Activated CD4-positive, alpha-beta T cell treated with anti-CD3 and anti-CD28 coated beads, Interleukin-10, Interleukin-2, amounts not matched to agents 100 ng/mL and 50 ng/mL, durations not matched to agents 16 hours and 8 hours (primary cell): ENCODE results near the gene KRTAP9-6.
"Not testable (repeated sequence)": the region's sequence is repeated elsewhere in the genome, so short reads cannot be mapped to it uniquely, and the experiment has no call there.

Experiments
- DNase-seq: peaks from one replicate; pipeline ENCODE4 v3.0.0-alpha.2; 2020

KRTAP9-6 gene, protein sequence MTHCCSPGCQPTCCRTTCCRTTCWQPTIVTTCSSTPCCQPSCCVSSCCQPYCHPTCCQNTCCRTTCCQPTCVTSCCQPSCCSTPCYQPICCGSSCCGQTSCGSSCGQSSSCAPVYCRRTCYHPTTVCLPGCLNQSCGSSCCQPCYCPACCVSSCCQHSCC

DNA sequence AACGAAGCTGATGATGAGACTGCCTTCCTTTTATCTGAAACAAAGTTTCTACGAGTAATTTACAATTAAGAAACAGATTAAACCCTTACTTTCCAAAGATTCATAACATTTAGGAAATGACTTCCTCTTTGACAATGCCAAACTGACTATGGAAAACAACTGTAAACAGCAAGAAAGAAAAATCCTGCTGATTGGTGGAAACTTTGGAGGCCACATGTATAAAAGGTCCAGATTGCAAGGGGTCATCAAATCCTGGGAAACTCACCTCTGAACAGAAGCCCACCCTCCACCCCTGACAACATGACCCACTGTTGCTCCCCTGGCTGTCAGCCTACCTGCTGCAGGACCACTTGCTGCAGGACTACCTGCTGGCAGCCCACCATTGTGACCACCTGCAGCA lies at the start of gene KRTAP9-6:
Gene KRTAP9-6, plus strand, starts transcription at position 301 of the 400 bp plus-strand sequence. Its CDS starts 0 bp downstream, at position 301.
- no peak for DNase-seq

DNA sequence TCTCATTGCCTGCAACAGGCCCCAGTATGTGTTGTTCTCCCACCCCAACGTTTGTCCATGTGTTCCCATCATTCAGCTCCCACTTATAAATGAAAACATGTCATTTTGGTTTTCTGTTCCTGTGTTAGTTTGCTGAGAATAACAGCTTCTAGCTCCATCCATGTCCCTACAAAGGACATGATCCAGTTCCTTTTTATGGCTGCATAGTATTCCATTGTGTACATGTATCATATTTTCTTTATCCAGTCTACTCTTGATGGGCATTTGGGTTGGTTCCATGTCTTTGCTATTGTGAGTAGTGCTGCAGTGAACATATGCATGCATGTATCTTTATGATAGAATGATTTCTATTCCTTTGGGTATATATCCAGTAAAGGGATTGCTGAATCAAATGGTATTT lies 49.5 kb upstream of the KRTAP9-6 start:
- DNase-seq: no peak

DNA sequence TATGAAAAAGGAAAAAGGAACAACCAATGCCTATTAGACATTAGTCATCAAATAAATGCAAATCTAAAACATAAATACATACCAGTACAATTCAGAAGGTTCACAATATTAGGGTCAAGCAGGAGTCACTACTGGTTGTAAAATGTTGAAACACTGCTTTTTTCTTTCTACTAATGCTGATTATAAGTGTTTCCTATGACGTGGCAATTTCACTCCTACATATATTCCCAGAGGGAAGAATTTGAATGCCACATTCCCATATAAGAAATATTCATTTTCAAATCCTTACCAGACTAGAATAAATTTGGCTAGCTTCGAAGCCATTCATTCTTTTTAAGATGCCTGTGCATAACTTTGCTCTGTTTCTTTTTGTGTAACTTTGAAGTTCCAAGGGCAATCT lies 41.4 kb upstream of the KRTAP9-6 start:
- no peak for DNase-seq

DNA sequence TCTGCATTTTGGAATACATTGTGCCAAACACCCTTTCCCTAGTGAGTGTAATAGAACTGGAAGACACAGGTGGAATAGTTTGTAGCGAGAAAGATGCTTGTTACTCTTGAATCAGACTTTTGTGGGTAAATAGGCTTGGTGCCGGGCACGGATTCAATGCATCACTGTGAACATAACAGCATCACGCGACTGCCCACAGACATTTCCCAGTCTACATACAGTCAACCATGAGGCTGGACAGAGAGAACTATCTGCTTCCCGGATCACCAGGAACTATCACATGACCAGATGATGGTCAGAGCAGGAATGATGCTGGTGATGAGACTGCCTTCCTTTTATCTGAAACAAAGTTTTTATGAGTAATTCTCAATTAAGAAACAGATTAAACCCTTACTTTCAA lies 39.1 kb upstream of the KRTAP9-6 start:
- no peak for DNase-seq

DNA sequence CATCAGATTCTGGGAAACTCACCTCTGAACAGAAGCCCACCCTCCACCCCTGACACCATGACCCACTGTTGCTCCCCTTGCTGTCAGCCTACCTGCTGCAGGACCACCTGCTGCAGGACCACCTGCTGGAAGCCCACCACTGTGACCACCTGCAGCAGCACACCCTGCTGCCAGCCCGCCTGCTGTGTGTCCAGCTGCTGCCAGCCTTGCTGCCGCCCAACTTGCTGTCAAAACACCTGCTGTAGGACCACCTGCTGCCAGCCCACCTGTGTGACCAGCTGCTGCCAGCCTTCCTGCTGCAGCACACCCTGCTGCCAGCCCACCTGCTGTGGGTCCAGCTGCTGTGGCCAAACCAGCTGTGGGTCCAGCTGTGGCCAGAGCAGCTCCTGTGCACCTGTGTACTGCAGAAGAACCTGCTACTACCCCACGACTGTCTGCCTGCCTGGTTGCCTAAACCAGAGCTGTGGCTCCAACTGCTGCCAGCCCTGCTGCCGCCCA lies 38.5 kb upstream of the KRTAP9-6 start, which contains the start of gene KRTAP9-2:
Gene KRTAP9-2, plus strand, starts transcription at position 51 of the 498 bp plus-strand sequence. Its CDS starts 7 bp downstream, at position 58.
- DNase-seq: not testable (repeated sequence)

DNA sequence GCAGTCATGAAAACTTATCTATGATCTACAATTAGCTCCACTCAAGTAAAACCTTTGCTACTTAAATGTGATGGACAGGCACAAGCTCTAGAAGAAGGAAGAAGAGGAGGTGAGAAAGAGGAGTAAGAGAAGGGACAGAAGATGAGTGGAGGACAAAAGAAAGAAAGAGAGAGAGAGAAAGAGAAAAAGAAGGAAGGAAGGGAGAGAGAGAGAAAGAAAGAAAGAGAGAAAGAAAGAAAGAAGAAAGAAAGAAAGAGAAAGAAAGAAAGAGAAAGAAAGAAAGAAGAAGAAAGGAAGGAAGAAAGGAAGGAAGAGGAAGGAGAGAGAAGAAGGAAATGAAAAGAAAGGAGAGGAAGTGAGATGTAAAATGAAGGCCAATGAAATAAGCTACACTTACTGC lies 35.1 kb upstream of the KRTAP9-6 start:
- DNase-seq: no peak

DNA sequence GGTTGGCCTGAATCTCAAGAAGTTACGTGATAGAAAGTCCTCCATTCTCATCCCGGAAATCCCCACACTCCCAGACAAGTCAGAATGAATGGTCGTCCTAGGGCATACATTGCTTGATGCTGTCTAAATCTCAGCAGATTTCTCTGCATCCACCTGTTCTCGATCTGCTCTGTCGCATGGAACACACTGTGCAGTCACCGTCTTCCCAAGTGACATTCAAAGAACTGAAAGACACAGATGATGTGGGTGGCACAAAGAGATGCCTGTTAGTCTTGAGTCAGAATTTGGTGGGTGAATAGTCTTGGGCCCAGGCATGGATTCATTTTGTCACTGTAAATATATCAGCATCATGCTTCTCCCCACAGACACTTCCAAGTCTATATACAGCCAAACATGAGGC lies 33.4 kb upstream of the KRTAP9-6 start:
- DNase-seq: no peak

DNA sequence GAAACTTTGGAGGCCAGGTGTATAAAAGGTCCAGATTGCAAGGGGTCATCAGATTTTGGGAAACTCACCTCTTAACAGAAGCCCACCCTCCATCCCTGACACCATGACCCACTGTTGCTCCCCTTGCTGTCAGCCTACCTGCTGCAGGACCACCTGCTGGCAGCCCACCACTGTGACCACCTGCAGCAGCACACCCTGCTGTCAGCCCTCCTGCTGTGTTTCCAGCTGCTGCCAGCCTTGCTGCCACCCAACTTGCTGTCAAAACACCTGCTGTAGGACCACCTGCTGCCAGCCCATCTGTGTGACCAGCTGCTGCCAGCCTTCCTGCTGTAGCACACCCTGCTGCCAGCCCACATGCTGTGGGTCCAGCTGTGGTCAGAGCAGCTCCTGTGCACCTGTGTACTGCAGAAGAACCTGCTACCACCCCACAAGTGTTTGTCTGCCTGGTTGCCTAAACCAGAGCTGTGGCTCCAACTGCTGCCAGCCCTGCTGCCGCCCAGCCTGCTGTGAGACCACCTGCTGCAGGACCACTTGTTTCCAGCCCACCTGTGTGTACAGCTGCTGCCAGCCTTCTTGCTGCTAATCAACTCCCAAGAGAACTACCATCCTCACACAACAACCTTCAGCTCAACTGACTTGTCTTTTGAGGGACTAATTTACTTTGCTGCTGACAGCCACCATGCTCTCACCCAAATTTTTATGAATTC lies 32.6 kb upstream of the KRTAP9-6 start, which contains the start of gene KRTAP9-3:
Gene KRTAP9-3, plus strand, starts transcription at position 51 of the 707 bp plus-strand sequence. Its CDS starts 53 bp downstream, at position 104.
- DNase-seq: not testable (repeated sequence)

DNA sequence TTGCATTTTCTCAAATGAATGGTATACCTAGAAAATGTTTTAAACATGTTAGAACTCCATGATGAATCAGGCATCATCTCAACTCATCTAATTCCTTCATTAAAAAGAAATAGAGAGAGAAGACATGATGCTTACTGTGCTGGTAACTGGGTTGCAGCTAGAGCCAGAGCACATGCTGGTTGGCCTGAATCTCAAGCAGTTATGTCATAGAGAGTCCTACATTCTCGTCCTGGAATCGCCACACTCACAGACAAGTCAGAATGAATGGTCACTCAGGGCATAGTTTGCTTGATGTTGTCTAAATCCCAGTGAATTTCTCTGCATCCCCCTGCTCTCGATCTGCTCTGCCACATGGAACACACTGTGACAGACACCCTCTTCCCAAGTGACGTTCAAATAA lies 28.1 kb upstream of the KRTAP9-6 start:
- DNase-seq: not testable (repeated sequence)

DNA sequence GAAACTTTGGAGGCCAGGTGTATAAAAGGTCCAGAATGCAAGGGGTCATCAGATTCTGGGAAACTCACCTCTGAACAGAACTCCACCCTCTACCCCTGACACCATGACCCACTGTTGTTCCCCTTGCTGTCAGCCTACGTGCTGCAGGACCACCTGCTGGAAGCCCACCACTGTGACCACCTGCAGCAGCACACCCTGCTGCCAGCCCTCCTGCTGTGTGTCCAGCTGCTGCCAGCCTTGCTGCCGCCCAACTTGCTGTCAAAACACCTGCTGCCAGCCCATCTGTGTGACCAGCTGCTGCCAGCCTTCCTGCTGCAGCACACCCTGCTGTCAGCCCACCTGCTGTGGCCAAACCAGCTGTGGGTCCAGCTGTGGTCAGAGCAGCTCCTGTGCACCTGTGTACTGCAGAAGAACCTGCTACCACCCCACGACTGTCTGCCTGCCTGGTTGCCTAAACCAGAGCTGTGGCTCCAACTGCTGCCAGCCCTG lies 27.2 kb upstream of the KRTAP9-6 start, which contains the start of gene KRTAP9-8:
Gene KRTAP9-8, plus strand, starts transcription at position 51 of the 489 bp plus-strand sequence. Its CDS starts 53 bp downstream, at position 104.
- not testable (repeated sequence) for DNase-seq

DNA sequence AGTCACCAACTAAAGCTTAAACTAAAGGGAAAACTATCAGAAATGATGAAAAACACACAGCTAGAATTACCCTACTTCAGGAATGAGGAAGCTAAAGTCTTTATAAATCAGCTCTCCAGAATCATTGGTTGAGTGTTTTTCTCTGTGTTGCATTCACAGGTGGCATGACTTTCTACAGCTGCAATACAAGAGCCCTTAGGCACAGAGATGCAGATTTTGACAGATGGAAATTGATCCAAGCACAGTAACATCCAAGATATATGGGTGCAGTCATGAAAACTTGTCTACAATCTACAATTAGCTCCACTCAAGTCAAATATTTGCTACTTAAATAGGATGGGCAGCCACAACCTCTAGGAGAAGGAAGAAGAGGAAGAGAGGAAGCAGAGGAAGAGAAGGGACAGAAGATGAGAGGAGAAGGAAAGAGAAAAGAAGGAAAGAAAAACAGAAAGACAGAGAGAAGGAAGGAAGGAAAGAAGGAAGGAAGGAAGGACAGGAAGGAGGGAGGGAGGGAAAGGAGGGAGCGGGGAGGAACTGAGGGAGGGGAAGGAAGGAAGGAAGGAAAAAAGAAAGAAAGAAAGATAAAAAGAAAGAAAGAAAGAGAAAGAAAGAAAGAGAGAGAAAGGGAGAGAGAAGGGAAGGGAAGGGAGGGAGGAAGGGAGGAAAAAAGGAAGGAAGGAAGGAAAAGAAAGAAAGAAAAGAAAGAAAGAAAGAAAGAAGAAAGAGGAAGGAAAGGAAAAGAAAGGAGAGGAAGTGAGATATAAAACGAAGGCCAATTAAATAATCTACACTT lies 18.0 kb upstream of the KRTAP9-6 start:
- not testable (repeated sequence) for DNase-seq

DNA sequence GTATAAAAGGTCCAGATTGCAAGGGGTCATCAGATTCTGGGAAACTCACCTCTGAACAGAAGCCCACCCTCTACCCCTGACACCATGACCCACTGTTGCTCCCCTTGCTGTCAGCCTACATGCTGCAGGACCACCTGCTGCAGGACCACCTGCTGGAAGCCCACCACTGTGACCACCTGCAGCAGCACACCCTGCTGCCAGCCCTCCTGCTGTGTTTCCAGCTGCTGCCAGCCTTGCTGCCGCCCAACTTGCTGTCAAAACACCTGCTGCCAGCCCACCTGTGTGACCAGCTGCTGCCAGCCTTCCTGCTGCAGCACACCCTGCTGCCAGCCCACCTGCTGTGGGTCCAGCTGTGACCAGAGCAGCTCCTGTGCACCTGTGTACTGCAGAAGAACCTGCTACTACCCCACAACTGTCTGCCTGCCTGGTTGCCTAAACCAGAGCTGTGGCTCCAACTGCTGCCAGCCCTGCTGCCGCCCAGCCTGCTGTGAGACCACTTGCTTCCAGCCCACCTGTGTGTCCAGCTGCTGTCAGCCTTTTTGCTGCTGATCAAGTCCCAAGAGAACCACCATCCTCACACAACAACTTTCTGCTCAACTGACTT lies 15.4 kb upstream of the KRTAP9-6 start, which contains the start of gene KRTAP9-4:
Gene KRTAP9-4, plus strand, starts transcription at position 51 of the 604 bp plus-strand sequence. Its CDS starts 34 bp downstream, at position 85.
- DNase-seq: not testable (repeated sequence)

DNA sequence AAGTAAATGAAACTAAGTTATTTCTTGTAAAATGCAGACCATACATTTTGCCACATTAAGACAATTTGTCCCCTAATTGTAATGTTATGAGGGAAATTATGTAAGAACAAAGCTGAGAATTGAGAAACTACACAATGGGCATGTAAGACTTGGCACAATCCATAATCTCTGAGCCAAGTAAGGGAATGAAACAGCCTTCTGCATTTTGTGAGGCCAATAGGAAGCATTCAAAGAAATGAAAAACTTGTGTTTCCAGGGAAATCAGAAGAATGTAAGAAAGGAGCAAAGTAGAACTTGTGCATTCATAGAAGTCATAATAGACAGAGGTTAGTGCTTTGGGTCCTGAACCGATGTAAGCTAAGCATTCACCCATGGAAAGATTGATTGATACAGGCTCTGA lies 13.9 kb upstream of the KRTAP9-6 start:
- no peak for DNase-seq

DNA sequence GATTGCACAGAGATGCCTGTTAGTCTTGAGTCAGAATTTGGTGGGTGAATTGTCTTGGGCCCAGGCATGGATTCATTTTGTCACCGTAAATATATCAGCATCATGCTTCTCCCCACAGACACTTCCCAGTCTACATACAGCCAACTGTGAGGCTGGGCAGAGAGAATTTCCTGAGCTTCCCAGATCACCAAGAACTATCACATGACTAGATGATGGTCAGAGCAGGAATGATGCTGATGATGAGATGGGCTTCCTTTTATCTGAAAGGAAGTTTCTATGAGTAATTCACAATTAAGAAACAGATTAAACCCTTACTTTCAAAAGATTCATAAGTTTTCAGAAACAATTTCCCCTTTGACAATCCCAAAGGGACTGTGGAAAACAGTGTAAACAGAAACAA lies 10.3 kb upstream of the KRTAP9-6 start:
- no peak for DNase-seq

DNA sequence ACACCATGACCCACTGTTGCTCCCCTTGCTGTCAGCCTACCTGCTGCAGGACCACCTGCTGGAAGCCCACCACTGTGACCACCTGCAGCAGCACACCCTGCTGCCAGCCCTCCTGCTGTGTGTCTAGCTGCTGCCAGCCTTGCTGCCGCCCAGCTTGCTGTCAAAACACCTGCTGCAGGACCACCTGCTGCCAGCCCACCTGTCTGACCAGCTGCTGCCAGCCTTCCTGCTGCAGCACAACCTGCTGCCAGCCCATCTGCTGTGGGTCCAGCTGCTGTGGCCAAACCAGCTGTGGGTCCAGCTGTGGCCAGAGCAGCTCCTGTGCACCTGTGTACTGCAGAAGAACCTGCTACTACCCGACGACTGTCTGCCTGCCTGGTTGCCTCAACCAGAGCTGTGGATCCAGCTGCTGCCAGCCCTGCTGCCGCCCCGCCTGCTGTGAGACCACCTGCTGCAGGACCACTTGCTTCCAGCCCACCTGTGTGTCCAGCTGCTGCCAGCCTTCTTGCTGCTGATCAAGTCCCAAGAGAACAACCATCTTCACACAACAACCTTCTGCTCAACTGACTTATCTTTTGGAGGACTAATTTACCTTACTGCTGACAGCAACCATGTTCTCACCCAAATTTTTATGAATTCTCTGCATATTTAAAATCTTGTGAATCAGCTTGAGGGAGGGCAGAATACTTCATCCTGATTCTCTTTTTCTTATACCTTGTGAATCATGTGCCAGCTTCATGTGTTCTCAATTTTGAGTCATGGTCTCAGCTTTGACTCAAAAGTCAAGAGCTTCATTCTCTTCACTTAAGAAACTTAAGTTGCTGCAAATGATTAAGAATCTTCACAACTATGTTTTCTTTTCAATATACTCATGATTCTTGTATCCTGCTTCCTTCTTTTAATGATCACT lies 9.5 kb upstream of the KRTAP9-6 start, which contains the start of gene KRTAP9-9:
Gene KRTAP9-9, plus strand, starts transcription at position 4 of the 910 bp plus-strand sequence.
- DNase-seq: not testable (repeated sequence)

DNA sequence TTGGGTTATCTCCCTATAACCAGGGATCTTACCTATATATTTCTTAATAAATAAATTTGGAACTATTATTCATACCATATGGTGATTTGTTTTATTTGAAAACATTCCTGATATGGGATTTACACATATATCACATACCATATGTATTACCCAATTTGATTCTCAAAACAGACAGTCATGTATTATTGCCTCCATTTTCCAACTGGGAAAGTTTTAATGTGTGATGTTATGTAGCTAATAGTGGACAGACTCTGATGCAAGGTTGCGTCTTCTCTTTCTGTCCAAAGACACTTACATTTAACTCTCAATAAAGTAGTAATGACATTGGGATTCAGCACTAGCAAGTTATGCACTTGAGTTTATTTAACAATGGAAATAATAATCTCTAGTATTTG lies 8.9 kb upstream of the KRTAP9-6 start:
- DNase-seq: no peak

DNA sequence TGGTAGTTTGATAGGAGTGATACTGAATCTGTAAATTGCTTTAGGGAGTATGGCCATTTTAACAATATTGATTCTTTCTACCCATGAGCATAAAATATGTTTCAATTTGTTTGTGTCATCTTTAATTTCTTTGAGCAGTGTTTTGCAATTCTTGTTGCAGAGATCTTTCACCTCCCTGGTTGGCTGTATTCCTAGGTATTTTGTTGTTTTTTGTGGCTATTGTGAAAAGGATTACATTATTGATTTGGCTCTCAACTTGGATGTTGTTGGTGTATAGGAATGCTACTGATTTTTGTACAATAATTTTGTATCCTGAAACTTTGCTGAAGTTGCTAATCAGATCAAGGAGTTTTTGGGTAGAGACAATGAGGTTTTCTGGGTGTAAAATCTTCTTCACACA lies 6.8 kb upstream of the KRTAP9-6 start:
- DNase-seq: no peak

DNA sequence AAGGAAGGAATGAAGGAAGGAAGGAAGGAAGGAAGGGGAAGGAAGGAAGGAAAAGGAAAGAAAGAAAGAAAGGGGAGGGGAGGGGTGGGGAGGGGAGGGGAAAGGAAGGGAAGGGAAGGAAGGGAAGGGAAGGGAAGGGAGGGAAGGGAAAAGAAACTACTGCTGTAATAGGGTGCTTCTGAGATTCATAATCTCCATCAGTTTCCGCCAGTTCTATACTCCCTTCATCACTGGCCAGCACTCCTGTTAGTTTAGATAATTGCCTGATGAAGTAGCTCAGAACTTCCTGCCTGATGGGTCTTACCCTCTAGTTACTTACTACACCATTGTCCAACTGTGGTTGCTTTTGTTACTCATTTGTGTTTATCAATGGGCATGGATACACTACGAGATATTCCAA lies 2.0 kb upstream of the KRTAP9-6 start:
- no peak for DNase-seq

DNA sequence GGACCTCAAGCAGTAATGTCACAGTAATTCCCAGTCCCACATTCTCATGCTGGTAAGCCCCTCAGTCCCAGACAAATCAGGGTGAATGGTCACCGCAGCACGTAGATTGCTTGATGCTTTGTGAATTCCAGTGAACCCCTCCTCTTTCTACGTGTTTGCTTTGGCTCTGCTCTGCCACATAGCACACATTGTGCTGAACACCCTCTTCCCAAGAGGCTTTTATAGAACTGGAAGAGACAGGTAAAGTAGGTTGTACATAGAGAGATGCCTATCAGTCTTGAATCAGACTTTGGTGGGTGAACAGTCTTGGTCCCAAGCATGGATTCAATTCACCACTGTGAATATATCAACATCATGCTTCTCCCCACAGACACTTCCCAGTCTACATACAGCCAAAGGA lies 579 bp upstream of the KRTAP9-6 start:
- DNase-seq: no peak

DNA sequence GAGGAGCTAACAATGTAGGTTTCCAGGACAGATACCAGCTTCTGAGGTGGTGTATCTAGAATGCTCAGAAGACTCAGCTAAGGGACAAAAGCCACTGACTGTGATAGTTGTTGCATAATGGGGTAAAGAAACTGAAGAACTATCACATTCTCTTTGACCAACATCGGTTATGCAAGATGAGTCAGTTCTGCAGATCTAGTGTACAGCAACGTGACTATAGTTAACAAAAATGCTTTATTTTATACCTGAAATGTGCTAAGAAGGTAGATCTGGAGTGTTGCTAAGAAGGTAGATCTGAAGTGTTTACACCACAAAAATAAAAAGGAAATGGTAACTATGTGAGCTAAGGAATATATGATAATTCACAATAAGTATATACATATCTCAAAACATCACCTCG lies 2.5 kb downstream of the KRTAP9-6 start:
- no peak for DNase-seq

DNA sequence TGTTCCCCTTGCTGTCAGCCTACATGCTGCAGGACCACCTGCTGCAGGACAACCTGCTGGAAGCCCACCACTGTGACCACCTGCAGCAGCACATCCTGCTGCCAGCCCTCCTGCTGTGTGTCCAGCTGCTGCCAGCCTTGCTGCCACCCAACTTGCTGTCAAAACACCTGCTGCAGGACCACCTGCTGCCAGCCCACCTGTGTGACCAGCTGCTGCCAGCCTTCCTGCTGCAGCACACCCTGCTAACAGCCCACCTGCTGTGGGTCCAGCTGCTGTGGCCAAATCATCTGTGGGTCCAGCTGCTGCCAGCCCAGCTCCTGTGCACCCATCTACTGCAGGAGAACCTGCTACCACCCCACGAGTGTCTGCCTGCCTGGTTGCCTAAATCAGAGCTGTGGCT lies 6.1 kb downstream of the KRTAP9-6 start:
- DNase-seq: not testable (repeated sequence)
